K562 (cell line): ENCODE measurements around the gene RIC3. TPM values are rescaled to one million over a fixed set of nuclear protein-coding genes. Genes with fewer than 3 reads are reported as not detected.

ENCODE experiments used
- ATAC-seq: fragments of 200-7000 bp; cut with Tn5 transposase; 3 replicates; pipeline ENCODE4 v1.9.1; 2020; ENCODE audit warnings: moderate library complexity
- BruUV-seq: library from RNA; stranded (reverse); fragments of 400-500 nt; replicated peaks from 2 replicates; lab custom pipeline; 2021; lab: Mats Ljungman, UMichigan
- CTCF ChIA-PET: fragments of 300-600 bp; formaldehyde crosslinking; extraction: SDS; loops from one replicate; lab custom pipeline; 2021; ENCODE audit warnings: low intra/inter-chr PET ratio; lab: Yijun Ruan, JAX
- POLR2A ChIA-PET: fragments of 300-600, 350-650 bp; sonication (Branson Sonifier 250); formaldehyde crosslinking; extraction: SDS; loops from one replicate; lab custom pipeline; 2021; ENCODE audit warnings: antibody characterized with exemption, inconsistent platforms; lab: Yijun Ruan, JAX
- DNase-seq, 4 experiments: peaks; one replicate each; pipeline versions ENCODE4 v3.0.0 to v3.0.0-alpha.2; 2011 to 2018; ENCODE audit warnings: low spot score in 3 of 4, mixed read lengths in 3 of 4; ENCODE audit errors: extremely low read depth in 1 of 4
- FAIRE-seq: peaks from 2 replicates; lab custom pipeline; 2011; peaks lifted over from hg19 to GRCh38; lab: Jason Lieb, UNC
- H2AFZ ChIP-seq: 2 replicates; pipeline ENCODE4 v1.6.0; 2011; ENCODE audit warnings: low read depth, low read length, control low read depth, inconsistent platforms
- H3K27ac ChIP-seq: fragments of 200-600 bp; 3 replicates; pipeline ENCODE4 v1.8.0; 2011; ENCODE audit warnings: low read depth, mild to moderate bottlenecking, control low read depth, inconsistent platforms, low read length, moderate library complexity, mixed read lengths; ENCODE audit errors: extremely low read depth
- H3K27me3 ChIP-seq, 2 experiments: fragments of 300-600 bp in 1 of 2; 2 replicates in 1 of 2; 3 replicates in 1 of 2; pipeline versions ENCODE4 v1.6.0 to v1.8.0; 2011; ENCODE audit warnings: inconsistent platforms in 2 of 2, low read length in 2 of 2, mild to moderate bottlenecking in 1 of 2, mixed read lengths in 1 of 2, moderate library complexity in 1 of 2; ENCODE audit not compliant: control insufficient read depth in 2 of 2, insufficient read depth in 2 of 2
- H3K36me3 ChIP-seq: fragments of 300-600 bp; 3 replicates; pipeline ENCODE4 v1.8.0; 2011; ENCODE audit warnings: mild to moderate bottlenecking, low read length, inconsistent platforms; ENCODE audit not compliant: control insufficient read depth, insufficient read depth
- H3K4me1 ChIP-seq, 2 experiments: fragments of 200-600 bp in 1 of 2; replicated peaks in 1 of 2; 2 replicates in 1 of 2; 3 replicates in 1 of 2; pipeline versions ENCODE4 v1.5.1 to v1.8.0; 2011; ENCODE audit warnings: inconsistent platforms in 2 of 2, low read length in 2 of 2, mild to moderate bottlenecking in 1 of 2, mixed read lengths in 1 of 2, moderate library complexity in 1 of 2; ENCODE audit not compliant: control insufficient read depth in 2 of 2, insufficient read depth in 2 of 2
- H3K4me2 ChIP-seq: 2 replicates; pipeline ENCODE4 v1.6.1; 2011; ENCODE audit warnings: low read length, control low read depth, inconsistent platforms, mixed read lengths; ENCODE audit not compliant: insufficient read depth
- H3K4me3 ChIP-seq: fragments of 200-600 bp; sonication (generic), shearing (Covaris generic); 2 replicates; pipeline ENCODE4 v1.5.1; 2016; ENCODE audit warnings: control low read depth, inconsistent platforms
- H3K79me2 ChIP-seq: fragments of 200-600 bp; 3 replicates; pipeline ENCODE4 v1.8.0; 2011; ENCODE audit warnings: low read length, inconsistent platforms; ENCODE audit not compliant: control insufficient read depth, insufficient read depth
- H3K9ac ChIP-seq, 2 experiments: 2 replicates each; pipeline versions ENCODE4 v1.6.0 to v1.6.1; 2011; ENCODE audit warnings: low read depth in 2 of 2, low read length in 2 of 2, control low read depth in 1 of 2, inconsistent platforms in 1 of 2, mild to moderate bottlenecking in 1 of 2, mixed read lengths in 1 of 2; ENCODE audit not compliant: insufficient read depth in 1 of 2
- H3K9me1 ChIP-seq: one replicate; pipeline ENCODE4 v1.6.0; 2011; ENCODE audit warnings: inconsistent platforms, mild to moderate bottlenecking, low read length, moderate library complexity; ENCODE audit not compliant: control insufficient read depth, insufficient read depth
- H3K9me3 ChIP-seq: replicated peaks from 2 replicates; pipeline ENCODE4 v1.5.1; 2011; ENCODE audit warnings: low read depth, low read length, inconsistent platforms; ENCODE audit not compliant: control insufficient read depth, insufficient read depth
- H4K20me1 ChIP-seq: replicated peaks from 2 replicates; pipeline ENCODE4 v1.6.1; 2011; ENCODE audit warnings: low read length, inconsistent platforms, mixed read lengths; ENCODE audit not compliant: control insufficient read depth, insufficient read depth
- HNRNPL ChIP-seq: fragments of 200-400 bp; formaldehyde crosslinking; IDR thresholded peaks from 2 replicates; pipeline ENCODE4 v1.6.1; 2017; ENCODE audit warnings: low read depth, mild to moderate bottlenecking, low read length
- IFI16 ChIP-seq: fragments of 250-450 bp; sonication (Bioruptor Pico); IDR thresholded peaks from 2 replicates; pipeline ENCODE4 v2.1.2; 2022; ENCODE audit warnings: mild to moderate bottlenecking, inconsistent platforms
- MXD1 ChIP-seq: fragments of 250-450 bp; sonication (Bioruptor Pico); IDR thresholded peaks from 2 replicates; pipeline ENCODE4 v1.8.0; 2021; ENCODE audit warnings: borderline replicate concordance, mild to moderate bottlenecking, moderate library complexity; ENCODE audit not compliant: poor library complexity, severe bottlenecking
- NR2C1 ChIP-seq, 2 experiments: fragments of 450-650 bp; IDR thresholded peaks; 2 replicates each; pipeline ENCODE4 v1.6.1; 2017; ENCODE audit warnings: mild to moderate bottlenecking in 2 of 2, antibody characterized with exemption in 1 of 2, inconsistent platforms in 1 of 2, missing compliant biosample characterization in 1 of 2, missing genetic modification characterization in 1 of 2
- POLR2AphosphoS2 ChIP-seq: IDR thresholded peaks from 2 replicates; pipeline ENCODE4 v1.6.1; 2012; ENCODE audit warnings: low read length, improper control_type of control experiment
- ZNF507 ChIP-seq: conservative IDR thresholded peaks from 2 replicates; pipeline ENCODE4 v1.6.1; 2017; ENCODE audit warnings: missing genetic modification characterization, missing compliant biosample characterization
- whole genome bisulfite sequencing: fragments of 100-300 bp; shearing (Covaris generic); methylation state at CpG from one replicate; pipeline ENCODE4 v1.1.6; 2016; ENCODE audit warnings: low coverage, mixed read lengths; ENCODE audit not compliant: insufficient coverage; ENCODE audit errors: missing lambda C conversion rate; 5-methylcytosine and 5-hydroxymethylcytosine counted together
- in situ Hi-C: fragments of 300-500 bp; cut with MboI; formaldehyde crosslinking; loops from 4 replicates; pipeline ENCODE4 v1.15.0; 2018; ENCODE audit warnings: inconsistent platforms, mixed read lengths
- intact Hi-C: fragments of 100-400 bp; cut with micrococcal nuclease; formaldehyde crosslinking; loops from 2 replicates; pipeline ENCODE4 v1.14.2; 2022
- polyA plus RNA-seq, 8 experiments: library from polyadenylated mRNA; depleted of rRNA in 4 of 8; stranded (reverse) in 5 of 8; unstranded in 3 of 8; fragments of >200 nt; fragmentation: Nextera tagmentation in 2 of 8; fragmentation: Illumina TruSeq in 1 of 8; extraction: Ambion mirVana in 2 of 8; extraction: Trizol in 1 of 8; gene quantifications; 2 replicates each; pipeline versions ENCODE4 v1.2.1 to v1.2.3, GENCODE V29; 2011 to 2014; ENCODE audit warnings: inconsistent platforms in 1 of 8, missing spikeins in 1 of 8
- total RNA-seq, 7 experiments: library from RNA; depleted of rRNA in 6 of 7; stranded (reverse); fragments of >200 nt in 6 of 7; fragmentation: Illumina TruSeq in 2 of 7; extraction: Trizol in 2 of 7; gene quantifications; 2 replicates each; pipeline versions ENCODE4 v1.2.1 to v1.2.3, GENCODE V29; 2011 to 2021; ENCODE audit warnings: low replicate concordance in 1 of 7
- TF ChIP-seq, protein P1 (sequence below): fragments of 450-650 bp; formaldehyde crosslinking; IDR thresholded peaks from 2 replicates; pipeline ENCODE4 v1.4.0; 2020; ENCODE audit warnings: mild to moderate bottlenecking, moderate library complexity

The RIC3 gene
- total and polyA plus RNA-seq, 9 of the 15 experiments (the other 6 are each of a cell fraction or from before 2014, with no cell fraction given) = 0.03 to 0.16 (median 0.05) TPM; not detected in 4

DNA sequence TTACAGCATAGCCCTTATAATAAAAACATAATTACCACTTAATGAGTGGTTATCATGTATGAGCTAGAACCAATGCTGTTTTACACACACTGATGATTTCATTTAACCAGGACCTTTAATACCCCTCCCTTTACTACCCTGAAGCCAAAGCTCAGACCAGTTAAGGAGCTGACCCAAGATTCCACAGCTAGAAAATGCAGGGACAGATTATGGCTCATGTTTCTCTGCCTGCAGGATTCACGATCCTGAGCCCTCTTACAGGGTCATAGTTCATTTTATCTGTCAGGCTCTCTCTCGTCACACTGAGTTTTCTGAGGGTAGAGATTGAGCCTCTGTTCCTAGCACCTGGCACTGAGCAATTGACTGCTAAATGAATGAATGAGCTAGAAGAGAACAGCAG is 60.4 kb downstream of the RIC3 start:
- CTCF ChIA-PET = no interaction called here
- POLR2A ChIA-PET = interaction anchor here (0.9 kb wide), 1 partner anchor 18 kb away, joined by 3 read pairs; no protein-coding TSS in a partner anchor
- Histone ChIP-seq H3K9me1 (no peaks in the 10 kb centered on the region), H3K4me2 (no peak overlapping the region), H3K9ac (no peak overlapping the region), H3K36me3 (no peaks in the 10 kb centered on the region), H3K27ac (no peak overlapping the region), H3K79me2 (no peaks in the 10 kb centered on the region), H3K9me3 (no peaks in the 10 kb centered on the region), H3K27me3 (peaks cover 0 to 8% of the 10 kb centered on the region in 2 experiments; a peak in 3 of 5 replicates), H4K20me1 (no peaks in the 10 kb centered on the region; the same call in 1 of the 2 replicates), H2AFZ (no peak overlapping the region), H3K4me1 (no peaks in the 10 kb centered on the region), H3K4me3 (no peak overlapping the region)
- in situ Hi-C loops = no loop called here
- DNase-seq = no peak
- no peak for FAIRE-seq
- BruUV-seq = no TSS peak
- TF ChIP-seq MXD1 (CRISPR knock-in tag) (no peak), HNRNPL (no peak), POLR2AphosphoS2 (no peak), ZNF507 (no peak), IFI16 (CRISPR knock-in tag) (no peak), NR2C1 (IDR thresholded peaks at IDR 0.05) (no peak), NR2C1 (tag; IDR thresholded peaks at IDR 0.05) (no peak)
- TF ChIP-seq, protein P1, sequence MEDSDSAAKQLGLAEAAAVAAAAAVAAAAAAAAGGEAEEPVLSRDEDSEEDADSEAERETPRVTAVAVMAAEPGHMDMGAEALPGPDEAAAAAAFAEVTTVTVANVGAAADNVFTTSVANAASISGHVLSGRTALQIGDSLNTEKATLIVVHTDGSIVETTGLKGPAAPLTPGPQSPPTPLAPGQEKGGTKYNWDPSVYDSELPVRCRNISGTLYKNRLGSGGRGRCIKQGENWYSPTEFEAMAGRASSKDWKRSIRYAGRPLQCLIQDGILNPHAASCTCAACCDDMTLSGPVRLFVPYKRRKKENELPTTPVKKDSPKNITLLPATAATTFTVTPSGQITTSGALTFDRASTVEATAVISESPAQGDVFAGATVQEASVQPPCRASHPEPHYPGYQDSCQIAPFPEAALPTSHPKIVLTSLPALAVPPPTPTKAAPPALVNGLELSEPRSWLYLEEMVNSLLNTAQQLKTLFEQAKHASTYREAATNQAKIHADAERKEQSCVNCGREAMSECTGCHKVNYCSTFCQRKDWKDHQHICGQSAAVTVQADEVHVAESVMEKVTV (CRISPR knock-in tag) = no peak
- WGBS = 0% methylated on average over 2 of the region's 2 CpGs
- intact Hi-C loops = no loop called here
- ATAC-seq = no peak
